GM21737 (cell line): Measurements from ENCODE around the gene SLC9A6.

Experiments used
- ATAC-seq: cut with Tn5 transposase; IDR thresholded peaks from one replicate; pipeline ENCODE4 v1.9.1; 2021; ENCODE audit warnings: mild to moderate bottlenecking, moderate library complexity; ENCODE audit not compliant: unreplicated experiment

The SLC9A6 gene

GRCh38 chrX:135985157-135985972, at the start of gene SLC9A6:
SLC9A6 (plus strand) TSS chrX:135985435; CDS start chrX:135985659, 224 bp downstream.
- peak; percentile 97 for ATAC-seq

GRCh38 chrX:135944486-135944885, 40.7 kb upstream of the SLC9A6 start:
- ATAC-seq, result no peak

- ATAC-seq, result no peak
Observed at GRCh38 chrX:135951291-135951690, 33.9 kb upstream of the SLC9A6 start.

GRCh38 chrX:135973025-135973547, 12.1 kb upstream of the SLC9A6 start:
- ATAC-seq, result no peak

- peak; percentile 79 for ATAC-seq
Observed at GRCh38 chrX:135973548-135974278, 11.5 kb upstream of the SLC9A6 start, which contains the start of gene MMGT1. MMGT1 (minus strand) TSS chrX:135973988; CDS start chrX:135973675, 313 bp downstream.

GRCh38 chrX:135974279-135974856, 10.9 kb upstream of the SLC9A6 start:
- ATAC-seq, result no peak

GRCh38 chrX:135975421-135975820, 9.8 kb upstream of the SLC9A6 start:
- no peak for ATAC-seq

GRCh38 chrX:135977611-135978010, 7.6 kb upstream of the SLC9A6 start:
- ATAC-seq, result no peak

- no peak for ATAC-seq
Observed at GRCh38 chrX:135981010-135981409, 4.2 kb upstream of the SLC9A6 start.

- no peak for ATAC-seq
Observed at GRCh38 chrX:135981668-135982067, 3.6 kb upstream of the SLC9A6 start.

GRCh38 chrX:135982860-135983259, 2.4 kb upstream of the SLC9A6 start:
- no peak for ATAC-seq

GRCh38 chrX:135984256-135984655, 979 bp upstream of the SLC9A6 start:
- ATAC-seq, result no peak

- ATAC-seq, result peak; percentile 20
Observed at GRCh38 chrX:135984791-135985156, 461 bp upstream of the SLC9A6 start.

GRCh38 chrX:135985973-135986310, 707 bp downstream of the SLC9A6 start:
- no peak for ATAC-seq

- no peak for ATAC-seq
Observed at GRCh38 chrX:135988245-135988644, 3.0 kb downstream of the SLC9A6 start.

GRCh38 chrX:136015016-136015415, 29.8 kb downstream of the SLC9A6 start:
- no peak for ATAC-seq

- no peak for ATAC-seq
Observed at GRCh38 chrX:136016881-136017280, 31.6 kb downstream of the SLC9A6 start.

GRCh38 chrX:136019226-136019625, 34.0 kb downstream of the SLC9A6 start:
- ATAC-seq, result no peak

- no peak for ATAC-seq
Observed at GRCh38 chrX:136021160-136021559, 35.9 kb downstream of the SLC9A6 start.

GRCh38 chrX:136021903-136022302, 36.7 kb downstream of the SLC9A6 start:
- no peak for ATAC-seq

GRCh38 chrX:136025091-136025490, 39.9 kb downstream of the SLC9A6 start:
- ATAC-seq, result no peak
